Neural cell (in vitro differentiated cells): ENCODE measurements around the gene ERBB4. TPM values are rescaled to one million over a fixed set of nuclear protein-coding genes. Genes with fewer than 3 reads are reported as not detected.

ENCODE experiments used
- H2AFZ ChIP-seq: fragments of 200-600, 300-800 bp; sonication (generic), shearing (Covaris generic); 2 replicates; pipeline ENCODE4 v1.6.0; 2014; ENCODE audit warnings: low read depth, mild to moderate bottlenecking, antibody characterized with exemption, low read length, moderate library complexity
- H3F3A ChIP-seq: fragments of 200-600 bp; shearing (Covaris generic); 2 replicates; pipeline ENCODE4 v1.6.1; 2016; ENCODE audit warnings: mild to moderate bottlenecking, moderate library complexity, mixed read lengths, antibody characterized with exemption, low read length; ENCODE audit not compliant: insufficient read depth, poor library complexity, severe bottlenecking
- H3K27ac ChIP-seq: fragments of 200-600, 300-800 bp; sonication (generic), shearing (Covaris generic); 2 replicates; pipeline ENCODE4 v1.5.1; 2014; ENCODE audit warnings: mild to moderate bottlenecking, low read length, moderate library complexity
- H3K27me3 ChIP-seq: fragments of 300-800, 200-600 bp; sonication (generic), shearing (Covaris generic); 2 replicates; pipeline ENCODE4 v1.6.0; 2014; ENCODE audit warnings: mild to moderate bottlenecking, low read depth, low read length, moderate library complexity; ENCODE audit not compliant: insufficient read depth
- H3K36me3 ChIP-seq: fragments of 300-800, 200-600 bp; sonication (generic), shearing (Covaris generic); 2 replicates; pipeline ENCODE4 v1.5.1; 2014; ENCODE audit warnings: mild to moderate bottlenecking, antibody characterized with exemption, low read length, moderate library complexity; ENCODE audit not compliant: insufficient read depth
- H3K4me2 ChIP-seq: fragments of 300-800, 200-600 bp; sonication (generic), shearing (Covaris generic); 2 replicates; pipeline ENCODE4 v1.6.0; 2014; ENCODE audit warnings: mild to moderate bottlenecking, low read length
- H3K4me3 ChIP-seq: fragments of 300-800, 200-600 bp; sonication (generic), shearing (Covaris generic); 2 replicates; pipeline ENCODE4 v1.5.1; 2014; ENCODE audit warnings: mild to moderate bottlenecking, low read length, moderate library complexity
- H3K79me2 ChIP-seq: fragments of 200-600 bp; shearing (Covaris generic); replicated peaks from 2 replicates; pipeline ENCODE4 v1.6.0; 2014; ENCODE audit warnings: mild to moderate bottlenecking, low read length, moderate library complexity; ENCODE audit not compliant: insufficient read depth
- H3K9ac ChIP-seq: fragments of 300-800, 200-600 bp; sonication (generic), shearing (Covaris generic); 2 replicates; pipeline ENCODE4 v1.6.1; 2016; ENCODE audit warnings: mild to moderate bottlenecking, low read length, mixed read lengths
- H3K9me2 ChIP-seq: fragments of 200-600 bp; shearing (Covaris generic); 2 replicates; pipeline ENCODE4 v1.6.1; 2016; ENCODE audit warnings: mild to moderate bottlenecking, low read length, mixed read lengths; ENCODE audit not compliant: insufficient read depth
- H3K9me3 ChIP-seq: fragments of 200-600, 300-800 bp; sonication (generic), shearing (Covaris generic); 2 replicates; pipeline ENCODE4 v1.6.1; 2016; ENCODE audit warnings: mild to moderate bottlenecking, mixed run types, low read length, moderate library complexity, mixed read lengths
- H4K20me1 ChIP-seq: fragments of 200-600 bp; shearing (Covaris generic); 2 replicates; pipeline ENCODE4 v1.6.1; 2016; ENCODE audit warnings: mild to moderate bottlenecking, mixed run types; ENCODE audit not compliant: insufficient read depth
- CTCF ChIP-seq: fragments of 450-650 bp; IDR thresholded peaks from 2 replicates; pipeline ENCODE4 v1.5.1; 2014; ENCODE audit warnings: antibody characterized with exemption, mild to moderate bottlenecking, moderate library complexity; ENCODE audit not compliant: poor library complexity, severe bottlenecking
- EP300 ChIP-seq: fragments of 450-650 bp; conservative IDR thresholded peaks from 2 replicates; pipeline ENCODE4 v1.6.1; 2014; ENCODE audit warnings: antibody characterized with exemption, mild to moderate bottlenecking, moderate library complexity; ENCODE audit not compliant: poor library complexity, severe bottlenecking
- EZH2 ChIP-seq: fragments of 200-600, 300-800 bp; shearing (Covaris generic), sonication (generic); IDR thresholded peaks from 2 replicates; pipeline ENCODE4 v1.6.1; 2014; ENCODE audit warnings: antibody characterized with exemption, low read length, borderline replicate concordance, mild to moderate bottlenecking; ENCODE audit not compliant: insufficient read depth, poor library complexity, severe bottlenecking
- MXI1 ChIP-seq: fragments of 450-650 bp; conservative IDR thresholded peaks from 2 replicates; pipeline ENCODE4 v1.6.1; 2014; ENCODE audit warnings: antibody characterized with exemption, mild to moderate bottlenecking; ENCODE audit not compliant: poor library complexity, severe bottlenecking
- POLR2AphosphoS5 ChIP-seq: IDR thresholded peaks from 2 replicates; pipeline ENCODE4 v1.6.1; 2012
- RAD21 ChIP-seq: fragments of 450-650 bp; conservative IDR thresholded peaks from 2 replicates; pipeline ENCODE4 v1.6.1; 2014; ENCODE audit warnings: antibody characterized with exemption, mild to moderate bottlenecking, moderate library complexity
- REST ChIP-seq: IDR thresholded peaks from 2 replicates; pipeline ENCODE4 v1.6.1; 2012; ENCODE audit warnings: borderline replicate concordance
- SMC3 ChIP-seq: fragments of 450-650 bp; conservative IDR thresholded peaks from 2 replicates; pipeline ENCODE4 v1.6.1; 2014; ENCODE audit warnings: antibody characterized with exemption, mild to moderate bottlenecking, moderate library complexity; ENCODE audit not compliant: poor library complexity
- TAF1 ChIP-seq: IDR thresholded peaks from 2 replicates; pipeline ENCODE4 v1.6.1; 2012; ENCODE audit warnings: low read depth
- polyA plus RNA-seq: library from polyadenylated mRNA; depleted of rRNA; stranded (reverse); fragments of >200 nt; gene quantifications from 2 replicates; pipeline ENCODE4 v1.2.3, GENCODE V29; 2014

The ERBB4 gene
- polyA plus RNA-seq, 1 donor from 2014 or later, result 0.69 TPM

- no peak overlapping the region for H2AFZ ChIP-seq
- no peaks in the 10 kb centered on the region for H3F3A ChIP-seq
- H3K27me3 ChIP-seq, result no peaks in the 10 kb centered on the region
- H3K9me2 ChIP-seq, result no peaks in the 10 kb centered on the region
- H3K9me3 ChIP-seq, result no peaks in the 10 kb centered on the region
- no peaks in the 10 kb centered on the region for H3K36me3 ChIP-seq
- no peak overlapping the region for H3K27ac ChIP-seq
- H3K9ac ChIP-seq, result no peak overlapping the region
- no peak for TF ChIP-seq MXI1
- TF ChIP-seq TAF1, result no peak
- no peak for TF ChIP-seq POLR2AphosphoS5
- no peak for TF ChIP-seq SMC3
- TF ChIP-seq RAD21, result no peak
- TF ChIP-seq EZH2, result no peak
- TF ChIP-seq EP300, result no peak
- no peak for TF ChIP-seq CTCF
- no peaks in the 10 kb centered on the region for H3K79me2 ChIP-seq
- H3K4me2 ChIP-seq, result no peak overlapping the region
- no peaks in the 10 kb centered on the region for H4K20me1 ChIP-seq
- no peak overlapping the region for H3K4me3 ChIP-seq
Observed at GRCh38 chr2:212177724-212178123, 360.9 kb downstream of the ERBB4 start.

- Histone ChIP-seq H3F3A (no peaks in the 10 kb centered on the region), H3K79me2 (no peaks in the 10 kb centered on the region), H3K9me3 (no peaks in the 10 kb centered on the region), H3K9me2 (no peaks in the 10 kb centered on the region), H3K36me3 (no peaks in the 10 kb centered on the region), H3K27ac (no peak overlapping the region), H3K4me2 (no peak overlapping the region), H4K20me1 (no peaks in the 10 kb centered on the region), H3K9ac (no peak overlapping the region), H3K4me3 (no peak overlapping the region), H2AFZ (no peak overlapping the region), H3K27me3 (no peaks in the 10 kb centered on the region)
- no peak for TF ChIP-seq EZH2
- no peak for TF ChIP-seq CTCF
- TF ChIP-seq SMC3, result no peak
- no peak for TF ChIP-seq MXI1
- no peak for TF ChIP-seq REST
- no peak for TF ChIP-seq RAD21
- no peak for TF ChIP-seq POLR2AphosphoS5
- no peak for TF ChIP-seq EP300
- no peak for TF ChIP-seq TAF1
Observed at GRCh38 chr2:212176151-212176550, 362.5 kb downstream of the ERBB4 start.
